AG04450 (cell line): ENCODE results near the gene SLC39A11. TPM values are rescaled to one million over a fixed set of nuclear protein-coding genes. Genes with fewer than 3 reads are reported as not detected.
"Not testable (repeated sequence)": the region's sequence is repeated elsewhere in the genome, so short reads cannot be mapped to it uniquely, and the experiment has no call there.

Source experiments
- CTCF ChIA-PET: fragments of 300-600, 350-600 bp; formaldehyde crosslinking; extraction: SDS; loops from one replicate; lab custom pipeline; 2022; ENCODE audit warnings: antibody characterized with exemption, inconsistent platforms; lab: Charles Lee
- POLR2A ChIA-PET: fragments of 350-600 bp; formaldehyde crosslinking; extraction: SDS; loops from one replicate; lab custom pipeline; 2021; ENCODE audit warnings: antibody characterized with exemption, inconsistent platforms; lab: Yijun Ruan, JAX
- DNase-seq: peaks from one replicate; pipeline ENCODE4 v3.0.0-alpha.2; 2011; ENCODE audit warnings: low read depth, low spot score
- H3K27ac ChIP-seq: one replicate; pipeline ENCODE4 v1.5.1; 2012; ENCODE audit warnings: low read depth, low read length, control low read depth
- H3K27me3 ChIP-seq: one replicate; pipeline ENCODE4 v1.6.0; 2012; ENCODE audit warnings: low read length; ENCODE audit not compliant: control insufficient read depth, insufficient read depth
- H3K4me3 ChIP-seq: 2 replicates; pipeline ENCODE4 v1.5.1; 2011; ENCODE audit warnings: mild to moderate bottlenecking, low read depth, low read length, control low read depth
- H3K9me3 ChIP-seq: 2 replicates; pipeline ENCODE4 v1.5.1; 2012; ENCODE audit warnings: low read length; ENCODE audit not compliant: control insufficient read depth, insufficient read depth
- polyA plus RNA-seq: library from polyadenylated mRNA; depleted of rRNA; stranded (reverse); fragments of >200 nt; gene quantifications from 2 replicates; pipeline ENCODE4 v1.2.3, GENCODE V29; 2011
- TF ChIP-seq, protein P1 (sequence below): IDR thresholded peaks from 2 replicates; pipeline ENCODE4 v1.5.1; 2011; ENCODE audit warnings: low read depth, low read length, control low read depth, inconsistent platforms

The SLC39A11 gene
- polyA plus RNA-seq, 1 experiment: 18.0 TPM

DNA sequence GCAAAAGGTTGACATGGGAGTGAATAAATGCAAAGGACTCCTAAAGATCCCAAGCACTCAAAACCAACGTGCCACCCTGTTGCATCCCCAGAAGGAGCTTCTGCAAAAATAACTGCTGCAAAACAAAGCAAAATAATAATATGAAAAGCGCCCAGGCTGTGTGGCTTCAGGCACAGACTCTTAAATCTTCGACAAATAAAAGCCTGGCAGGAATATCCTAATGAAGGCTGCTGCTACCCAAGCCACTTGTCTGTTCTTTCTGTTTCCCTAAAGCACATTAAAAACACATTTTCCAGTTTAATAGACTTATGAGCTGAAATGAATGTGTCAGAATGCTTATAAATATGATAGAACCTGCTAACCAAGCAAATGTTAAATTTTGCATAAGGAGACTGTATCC lies 154.0 kb downstream of the SLC39A11 start:
- no peak overlapping the region for H3K27ac ChIP-seq
- ChIA-PET POLR2A (no interaction called here), CTCF (interaction anchor here (1.1 kb wide), 1 partner anchor 218 kb away, joined by 3 read pairs; no protein-coding TSS in a partner anchor)
- no peak overlapping the region for H3K4me3 ChIP-seq
- no peak for DNase-seq
- no peaks in the 10 kb centered on the region for H3K9me3 ChIP-seq
- TF ChIP-seq, protein P1, sequence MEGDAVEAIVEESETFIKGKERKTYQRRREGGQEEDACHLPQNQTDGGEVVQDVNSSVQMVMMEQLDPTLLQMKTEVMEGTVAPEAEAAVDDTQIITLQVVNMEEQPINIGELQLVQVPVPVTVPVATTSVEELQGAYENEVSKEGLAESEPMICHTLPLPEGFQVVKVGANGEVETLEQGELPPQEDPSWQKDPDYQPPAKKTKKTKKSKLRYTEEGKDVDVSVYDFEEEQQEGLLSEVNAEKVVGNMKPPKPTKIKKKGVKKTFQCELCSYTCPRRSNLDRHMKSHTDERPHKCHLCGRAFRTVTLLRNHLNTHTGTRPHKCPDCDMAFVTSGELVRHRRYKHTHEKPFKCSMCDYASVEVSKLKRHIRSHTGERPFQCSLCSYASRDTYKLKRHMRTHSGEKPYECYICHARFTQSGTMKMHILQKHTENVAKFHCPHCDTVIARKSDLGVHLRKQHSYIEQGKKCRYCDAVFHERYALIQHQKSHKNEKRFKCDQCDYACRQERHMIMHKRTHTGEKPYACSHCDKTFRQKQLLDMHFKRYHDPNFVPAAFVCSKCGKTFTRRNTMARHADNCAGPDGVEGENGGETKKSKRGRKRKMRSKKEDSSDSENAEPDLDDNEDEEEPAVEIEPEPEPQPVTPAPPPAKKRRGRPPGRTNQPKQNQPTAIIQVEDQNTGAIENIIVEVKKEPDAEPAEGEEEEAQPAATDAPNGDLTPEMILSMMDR: no peak
- no peaks in the 10 kb centered on the region for H3K27me3 ChIP-seq

DNA sequence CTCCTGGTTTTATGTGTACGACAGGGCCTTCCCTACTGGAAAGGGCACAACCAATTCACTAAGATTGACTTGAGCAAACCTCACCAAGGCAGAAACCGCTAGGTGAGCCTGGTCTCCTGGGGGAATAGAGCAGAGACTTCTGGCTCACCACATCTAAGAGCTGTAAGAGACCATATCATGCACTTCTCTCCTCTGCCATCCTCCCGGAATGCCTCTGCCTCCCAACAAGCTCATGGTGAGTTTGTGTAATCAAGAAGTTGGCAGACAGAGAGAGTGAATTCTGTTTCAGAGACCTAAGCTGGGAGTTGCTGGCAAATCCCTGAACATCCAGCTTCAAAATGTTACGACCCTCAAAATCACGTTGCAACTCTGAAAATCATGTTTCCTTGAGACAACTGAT lies 154.8 kb downstream of the SLC39A11 start:
- ChIA-PET POLR2A (no interaction called here), CTCF (interaction anchor here (0.6 to 1.1 kb wide), 3 partner anchors 139 to 218 kb away, joined by 3 read pairs; no protein-coding TSS in a partner anchor)
- Histone ChIP-seq H3K27ac (no peak overlapping the region), H3K27me3 (no peaks in the 10 kb centered on the region), H3K4me3 (no peak overlapping the region), H3K9me3 (no peaks in the 10 kb centered on the region)
- TF ChIP-seq, protein P1: no peak
- no peak for DNase-seq

DNA sequence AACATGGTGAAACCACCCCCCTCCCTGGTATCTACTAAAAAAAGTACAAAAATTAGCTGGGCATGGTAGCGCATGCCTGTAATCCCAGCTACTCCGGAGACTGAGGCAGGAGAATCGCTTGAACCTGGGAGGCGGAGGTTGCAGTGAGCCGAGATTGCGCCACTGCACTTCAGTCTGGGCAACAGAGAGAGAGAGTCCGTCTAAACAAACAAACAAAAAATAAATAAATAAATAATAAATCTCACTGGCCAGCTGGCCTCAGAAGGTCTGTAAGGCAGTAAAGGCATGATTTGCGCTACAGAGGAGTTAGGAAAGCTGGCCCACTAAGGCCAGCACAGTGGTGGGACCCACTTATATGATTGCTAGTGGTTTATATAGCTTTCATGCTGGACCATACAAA lies 155.2 kb downstream of the SLC39A11 start:
- H3K9me3 ChIP-seq, H3K27ac ChIP-seq, POLR2A ChIA-PET, DNase-seq, H3K4me3 ChIP-seq, H3K27me3 ChIP-seq: not testable (repeated sequence)
- CTCF ChIA-PET: interaction anchor here (0.6 to 1.1 kb wide), 3 partner anchors 139 to 219 kb away, joined by 3 read pairs; no protein-coding TSS in a partner anchor

DNA sequence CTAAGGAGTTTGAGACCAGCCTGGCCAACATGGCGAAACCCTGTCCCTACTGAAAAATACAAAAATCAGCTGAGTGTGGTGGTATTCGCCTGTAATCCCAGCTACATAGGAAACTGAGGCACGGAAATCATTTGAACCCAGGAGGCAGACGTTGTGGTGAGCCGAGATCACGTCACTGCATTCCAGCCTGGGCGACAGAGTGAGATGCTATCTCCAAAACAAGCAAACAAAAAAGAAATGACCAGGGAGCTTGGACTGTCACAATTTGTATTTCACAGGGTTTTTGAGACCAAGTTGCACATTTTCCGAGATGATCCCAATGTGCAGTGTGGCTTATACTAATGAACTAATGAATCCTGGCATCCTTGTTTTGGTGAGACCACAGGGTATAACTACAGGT lies 156.5 kb downstream of the SLC39A11 start:
- ChIA-PET CTCF (interaction anchor here (0.6 to 1.2 kb wide), 3 partner anchors 50 to 255 kb away, joined by 3 to 5 read pairs (median 3); no protein-coding TSS in a partner anchor), POLR2A (no interaction called here)
- no peak overlapping the region for H3K27ac ChIP-seq
- H3K4me3 ChIP-seq: no peak overlapping the region
- DNase-seq: no peak
- H3K9me3 ChIP-seq: no peaks in the 10 kb centered on the region
- TF ChIP-seq, protein P1: no peak
- no peaks in the 10 kb centered on the region for H3K27me3 ChIP-seq

DNA sequence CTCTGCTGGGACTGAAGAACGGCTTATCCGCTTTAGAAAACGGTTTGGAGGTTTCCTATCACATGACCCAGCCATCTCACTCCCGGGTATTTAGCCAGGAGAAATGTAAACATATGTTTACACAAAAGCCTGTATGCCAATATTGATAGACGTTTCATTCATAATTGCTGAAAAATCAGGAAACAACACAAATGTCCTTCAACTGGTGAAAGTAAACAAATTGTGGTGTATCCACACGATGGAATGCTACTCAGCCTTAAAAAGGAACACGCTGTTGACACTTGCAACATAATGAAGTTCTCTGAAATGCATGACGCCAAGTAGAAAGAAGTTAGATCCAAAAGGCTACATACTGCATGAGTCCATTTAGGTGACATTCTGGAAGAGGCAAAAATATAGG lies 157.6 kb downstream of the SLC39A11 start:
- no peaks in the 10 kb centered on the region for H3K9me3 ChIP-seq
- ChIA-PET CTCF (interaction anchor here (0.6 to 1.2 kb wide), 2 partner anchors 51 to 1117 kb away, joined by 3 to 4 read pairs; no protein-coding TSS in a partner anchor), POLR2A (no interaction called here)
- no peak overlapping the region for H3K27ac ChIP-seq
- DNase-seq: no peak
- H3K27me3 ChIP-seq: no peaks in the 10 kb centered on the region
- H3K4me3 ChIP-seq: no peak overlapping the region
- TF ChIP-seq, protein P1: no peak
